22Rv1 (cell line): Measurements from ENCODE around the gene CEND1.
"Not testable (repeated sequence)": the region's sequence is repeated elsewhere in the genome, so short reads cannot be mapped to it uniquely, and the experiment has no call there.

Experiments
- H3K27ac ChIP-seq: fragments of 450-650 bp; 2 replicates; pipeline ENCODE4 v1.5.1; 2017
- ZFX ChIP-seq: fragments of 450-650 bp; IDR thresholded peaks from 2 replicates; pipeline ENCODE4 v1.6.1; 2017; ENCODE audit warnings: antibody characterized with exemption, borderline replicate concordance
- TF ChIP-seq, protein P1 (sequence below): fragments of 450-650 bp; IDR thresholded peaks from 2 replicates; pipeline ENCODE4 v1.5.1; 2017; ENCODE audit warnings: mild to moderate bottlenecking

Gene CEND1

DNA sequence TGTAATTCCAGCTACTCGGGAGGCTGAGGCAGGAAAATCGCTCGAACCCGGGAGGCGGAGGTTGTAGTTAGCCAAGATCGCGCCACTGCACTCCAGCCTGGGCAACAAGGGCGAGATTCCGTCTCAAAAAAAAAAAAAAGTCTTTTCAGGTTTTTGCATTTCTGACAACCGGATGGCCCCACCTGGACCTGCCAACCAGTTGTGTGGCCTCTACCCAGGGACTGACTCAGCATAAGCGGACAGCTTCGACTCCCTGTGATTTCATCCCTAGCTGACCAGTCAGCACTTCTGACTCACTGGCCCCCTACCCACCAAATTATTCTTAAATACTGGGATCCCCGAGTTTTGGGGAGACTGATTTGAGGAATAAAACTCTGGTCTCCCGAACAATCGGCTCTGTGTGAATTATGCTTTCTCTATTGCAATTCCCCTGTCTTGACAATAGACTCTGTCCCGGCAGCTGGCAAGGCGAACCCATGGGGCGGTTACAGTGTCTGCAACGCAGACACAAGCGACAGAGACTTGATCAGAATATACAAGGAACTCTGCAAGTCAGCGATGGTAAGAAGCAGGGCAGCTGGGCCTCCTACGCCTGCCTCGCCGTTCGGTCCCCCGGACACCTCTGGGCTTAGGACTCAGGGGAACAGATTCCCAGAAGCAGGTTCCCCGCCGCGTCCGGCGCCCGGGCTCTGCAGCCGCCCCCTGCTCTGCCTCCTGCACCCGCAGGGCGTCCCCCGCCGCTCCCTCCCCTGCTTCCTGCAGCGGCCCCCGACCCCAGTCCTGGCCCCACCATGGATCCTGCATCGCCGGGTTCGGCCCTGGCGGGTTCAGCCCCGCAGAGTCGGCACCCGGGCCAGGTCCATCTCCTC lies 43.4 kb downstream of the CEND1 start:
- TF ChIP-seq ZFX: no peak
- TF ChIP-seq, protein P1, sequence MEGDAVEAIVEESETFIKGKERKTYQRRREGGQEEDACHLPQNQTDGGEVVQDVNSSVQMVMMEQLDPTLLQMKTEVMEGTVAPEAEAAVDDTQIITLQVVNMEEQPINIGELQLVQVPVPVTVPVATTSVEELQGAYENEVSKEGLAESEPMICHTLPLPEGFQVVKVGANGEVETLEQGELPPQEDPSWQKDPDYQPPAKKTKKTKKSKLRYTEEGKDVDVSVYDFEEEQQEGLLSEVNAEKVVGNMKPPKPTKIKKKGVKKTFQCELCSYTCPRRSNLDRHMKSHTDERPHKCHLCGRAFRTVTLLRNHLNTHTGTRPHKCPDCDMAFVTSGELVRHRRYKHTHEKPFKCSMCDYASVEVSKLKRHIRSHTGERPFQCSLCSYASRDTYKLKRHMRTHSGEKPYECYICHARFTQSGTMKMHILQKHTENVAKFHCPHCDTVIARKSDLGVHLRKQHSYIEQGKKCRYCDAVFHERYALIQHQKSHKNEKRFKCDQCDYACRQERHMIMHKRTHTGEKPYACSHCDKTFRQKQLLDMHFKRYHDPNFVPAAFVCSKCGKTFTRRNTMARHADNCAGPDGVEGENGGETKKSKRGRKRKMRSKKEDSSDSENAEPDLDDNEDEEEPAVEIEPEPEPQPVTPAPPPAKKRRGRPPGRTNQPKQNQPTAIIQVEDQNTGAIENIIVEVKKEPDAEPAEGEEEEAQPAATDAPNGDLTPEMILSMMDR: no peak
- H3K27ac ChIP-seq: peak overlapping the region; percentile 66

DNA sequence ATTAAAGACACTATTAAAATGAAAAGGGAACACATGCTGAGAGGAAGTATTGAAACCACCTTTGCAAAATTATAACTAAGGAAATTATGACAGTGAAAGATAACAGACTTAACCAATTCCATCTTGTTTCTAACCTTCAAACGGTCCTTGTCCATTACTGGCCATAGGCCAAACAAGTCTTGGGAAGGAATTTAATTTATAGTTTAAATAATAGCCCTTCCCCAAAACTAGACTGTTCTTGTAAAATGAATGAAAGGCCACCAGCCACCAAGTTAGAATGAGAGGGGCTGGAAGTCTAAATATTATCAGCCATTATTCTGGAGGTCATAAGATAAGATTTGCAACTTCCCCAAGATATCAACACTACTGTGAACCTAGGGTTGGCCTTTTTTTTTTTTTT lies 44.5 kb downstream of the CEND1 start:
- TF ChIP-seq ZFX: no peak
- TF ChIP-seq, protein P1: no peak
- no peak overlapping the region for H3K27ac ChIP-seq

DNA sequence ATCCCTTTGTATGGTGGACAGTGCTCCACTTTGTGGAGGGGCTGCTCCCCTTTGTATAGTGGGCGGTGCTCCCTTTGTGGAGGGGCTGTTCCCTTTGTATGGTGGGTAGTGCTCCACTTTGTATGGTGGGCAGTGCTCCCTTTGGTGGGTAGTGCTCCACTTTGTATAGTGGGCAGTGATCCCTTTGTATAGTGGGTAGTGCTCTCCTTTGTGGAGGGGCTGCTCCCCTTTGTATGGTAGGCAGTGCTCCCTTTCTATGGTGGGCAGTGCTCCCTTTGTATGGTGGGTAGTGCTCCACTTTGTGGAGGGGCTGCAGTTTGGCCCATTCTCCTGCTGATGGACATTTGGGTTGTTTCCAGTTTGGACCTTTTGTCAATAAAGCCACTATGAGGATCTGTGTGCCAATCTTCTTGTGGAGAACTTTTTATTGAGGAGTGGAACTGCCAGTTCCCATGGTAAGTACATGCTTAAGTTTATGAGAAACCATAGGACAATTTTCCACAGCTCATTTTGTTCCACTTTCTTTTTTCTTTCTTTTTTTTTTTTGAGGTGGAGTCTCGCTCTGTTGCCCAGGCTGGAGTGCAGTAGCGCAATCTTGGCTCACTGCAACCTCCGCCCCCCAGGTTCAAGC lies 47.2 kb downstream of the CEND1 start:
- no peak for TF ChIP-seq ZFX
- TF ChIP-seq, protein P1: no peak

DNA sequence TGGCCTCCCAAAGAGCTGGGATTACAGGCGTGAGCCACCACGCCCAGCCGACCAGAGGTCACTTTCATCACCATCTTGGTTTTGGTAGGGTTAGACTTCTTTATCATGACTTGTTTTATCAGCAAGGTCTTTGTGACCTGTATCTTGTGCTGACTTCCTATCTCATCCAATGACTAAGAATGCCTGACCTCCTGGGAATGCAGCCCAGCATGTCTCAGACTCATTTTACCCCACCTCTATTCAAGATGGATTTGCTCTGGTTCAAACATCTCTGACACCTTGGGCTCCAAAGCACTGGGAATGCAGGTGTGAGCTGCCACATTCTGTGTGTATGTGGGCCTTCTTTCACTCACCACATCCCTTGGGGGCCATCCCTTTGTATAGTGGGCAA lies 47.7 kb downstream of the CEND1 start:
- no peak overlapping the region for H3K27ac ChIP-seq
- TF ChIP-seq, protein P1: no peak
- no peak for TF ChIP-seq ZFX

More for the DNA sequence above, 47.2 kb downstream of the CEND1 start:
- no peak overlapping the region for H3K27ac ChIP-seq

DNA sequence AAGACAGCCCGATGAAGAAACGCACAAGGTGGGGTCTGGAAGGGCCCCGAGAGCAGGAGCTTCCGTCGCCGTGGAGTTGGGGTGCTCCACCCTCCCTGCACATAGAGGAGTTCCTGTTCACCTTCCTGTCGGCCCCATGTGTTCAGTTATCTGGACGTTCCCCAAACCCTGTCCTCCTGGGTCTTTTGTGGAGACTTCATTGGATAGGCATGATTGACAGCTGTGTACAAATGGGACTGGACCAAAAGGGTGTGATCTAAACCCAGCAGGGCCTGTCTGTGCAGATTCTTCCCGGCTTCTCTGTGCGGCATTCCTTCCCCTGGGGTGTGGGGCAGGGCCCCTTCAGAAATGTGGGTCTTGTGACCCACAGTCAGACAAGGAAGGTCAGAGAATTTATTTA lies 52.0 kb downstream of the CEND1 start:
- H3K27ac ChIP-seq: not testable (repeated sequence)

DNA sequence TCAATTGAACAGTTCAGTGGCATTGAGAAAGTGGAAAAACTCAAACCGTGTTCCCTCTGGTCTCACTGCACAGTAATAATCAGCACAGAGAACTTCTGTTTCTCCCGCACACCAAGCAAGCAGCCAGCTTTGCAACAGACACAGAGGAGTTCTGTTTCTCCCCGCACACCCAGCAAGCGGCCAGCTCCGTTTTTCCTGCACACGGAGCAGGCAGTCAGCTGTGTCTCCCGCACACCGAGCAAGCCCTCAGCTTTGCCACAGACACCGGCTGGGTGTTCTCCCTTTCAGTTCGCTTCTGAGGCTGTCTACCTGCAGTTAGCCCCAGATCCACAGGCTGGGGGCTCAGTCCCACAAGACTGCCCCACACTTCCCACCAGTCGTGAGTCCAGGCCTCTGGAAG lies 52.5 kb downstream of the CEND1 start:
- H3K27ac ChIP-seq: no peak overlapping the region
- TF ChIP-seq ZFX: no peak
- TF ChIP-seq, protein P1: no peak
